ENCODE results near the gene VWDE. TPM values are rescaled to one million over a fixed set of nuclear protein-coding genes. Genes with fewer than 3 reads are reported as not detected.

VWDE gene
- total and polyA plus RNA-seq, 2 of the 8 experiments (the other 6 are each of a cell fraction or from before 2014, with no cell fraction given): 11.0 to 21.2 TPM

GRCh38 chr7:12369756-12370155 is 33.9 kb downstream of the VWDE start (continued):
- no peak for TF ChIP-seq PHF8 (conservative IDR thresholded peaks at IDR 0.05; ENCODE audit: low read depth, low read length)
- TF ChIP-seq BRCA1 (IDR thresholded peaks at IDR 0.05; ENCODE audit: low read depth, low read length): no peak
- TF ChIP-seq NRF1 (IDR thresholded peaks at IDR 0.05; ENCODE audit: low read depth, low read length): no peak

All from H1 (cell line).